Measurements from ENCODE around the gene LRP5. TPM values are rescaled to one million over a fixed set of nuclear protein-coding genes. Genes with fewer than 3 reads are reported as not detected.

LRP5 gene
- total and polyA plus RNA-seq, 2 experiments from 2014 or later = 43.9 to 54.3 TPM

- H3K79me2 ChIP-seq = peaks cover 93% of the 10 kb centered on the region
- no peaks in the 10 kb centered on the region for H3K9me3 ChIP-seq (ENCODE audit: low read depth)
- H3K36me3 ChIP-seq (replicated peaks; ENCODE audit: insufficient read depth, low read depth) = no peaks in the 10 kb centered on the region
- H3K4me1 ChIP-seq (ENCODE audit: insufficient read depth) = peaks cover 69% of the 10 kb centered on the region
- H3K4me2 ChIP-seq = peak overlapping the region; percentile 64
- TF ChIP-seq EZH2phosphoT487 (IDR thresholded peaks at IDR 0.05; ENCODE audit: low read depth, severe bottlenecking, unreplicated experiment) = no peak
- no peak for TF ChIP-seq CTCF (IDR thresholded peaks at IDR 0.05; ENCODE audit: poor library complexity)
- TF ChIP-seq EZH2 (IDR thresholded peaks at IDR 0.05; ENCODE audit: borderline replicate concordance) = no peak
- no peak for DNase-seq (ENCODE audit: low spot score)
- no peaks in the 10 kb centered on the region for H3K9me2 ChIP-seq (replicated peaks; ENCODE audit: insufficient read depth)
- peak overlapping the region; percentile 86 for H3K27ac ChIP-seq
- 71% methylated on average over 19 of the region's 19 CpGs for WGBS (ENCODE audit: low lambda C conversion rate, missing lambda C conversion rate)
- H2AFZ ChIP-seq = no peak overlapping the region
- no peaks in the 10 kb centered on the region for H3K27me3 ChIP-seq
- no peak overlapping the region for H3K4me3 ChIP-seq
- H4K20me1 ChIP-seq (ENCODE audit: insufficient read depth, poor library complexity, severe bottlenecking) = peaks cover 23% of the 10 kb centered on the region
Measured at GRCh38 chr11:68327586-68328370, 15.4 kb downstream of the LRP5 start.

- no peaks in the 10 kb centered on the region for H3K9me2 ChIP-seq (replicated peaks; ENCODE audit: insufficient read depth)
- no peaks in the 10 kb centered on the region for H3K36me3 ChIP-seq (replicated peaks; ENCODE audit: insufficient read depth, low read depth)
- peaks cover 17% of the 10 kb centered on the region for H4K20me1 ChIP-seq (ENCODE audit: insufficient read depth, poor library complexity, severe bottlenecking)
- H3K27ac ChIP-seq = peak overlapping the region; percentile 86
- peak overlapping the region; percentile 64 for H3K4me2 ChIP-seq
- TF ChIP-seq EZH2 (IDR thresholded peaks at IDR 0.05; ENCODE audit: borderline replicate concordance) (no peak), EZH2phosphoT487 (IDR thresholded peaks at IDR 0.05; ENCODE audit: low read depth, severe bottlenecking, unreplicated experiment) (no peak), CTCF (IDR thresholded peaks at IDR 0.05; ENCODE audit: poor library complexity) (no peak)
- peak; percentile 68 for DNase-seq (ENCODE audit: low spot score)
- no peak overlapping the region for H2AFZ ChIP-seq
- peaks cover 93% of the 10 kb centered on the region for H3K79me2 ChIP-seq
- 35% methylated on average over 25 of the region's 25 CpGs for WGBS (ENCODE audit: low lambda C conversion rate, missing lambda C conversion rate)
- H3K4me1 ChIP-seq (ENCODE audit: insufficient read depth) = peaks cover 75% of the 10 kb centered on the region
- H3K9me3 ChIP-seq (ENCODE audit: low read depth) = no peaks in the 10 kb centered on the region
- H3K4me3 ChIP-seq = no peak overlapping the region
- H3K27me3 ChIP-seq = no peaks in the 10 kb centered on the region
Measured at GRCh38 chr11:68328374-68329091, 16.1 kb downstream of the LRP5 start.

- H3K27me3 ChIP-seq = no peaks in the 10 kb centered on the region
- no peak overlapping the region for H2AFZ ChIP-seq
- peak overlapping the region; percentile 69 for H3K4me2 ChIP-seq
- peaks cover 11% of the 10 kb centered on the region for H4K20me1 ChIP-seq (ENCODE audit: insufficient read depth, poor library complexity, severe bottlenecking)
- no peaks in the 10 kb centered on the region for H3K9me3 ChIP-seq (ENCODE audit: low read depth)
- WGBS (ENCODE audit: low lambda C conversion rate, missing lambda C conversion rate) = 86% methylated on average over 7 of the region's 7 CpGs
- DNase-seq (ENCODE audit: low spot score) = no peak
- no peaks in the 10 kb centered on the region for H3K36me3 ChIP-seq (replicated peaks; ENCODE audit: insufficient read depth, low read depth)
- H3K27ac ChIP-seq = peak overlapping the region; percentile 86
- TF ChIP-seq EZH2 (IDR thresholded peaks at IDR 0.05; ENCODE audit: borderline replicate concordance) (no peak), CTCF (IDR thresholded peaks at IDR 0.05; ENCODE audit: poor library complexity) (no peak), EZH2phosphoT487 (IDR thresholded peaks at IDR 0.05; ENCODE audit: low read depth, severe bottlenecking, unreplicated experiment) (no peak)
- peaks cover 93% of the 10 kb centered on the region for H3K79me2 ChIP-seq
- no peaks in the 10 kb centered on the region for H3K9me2 ChIP-seq (replicated peaks; ENCODE audit: insufficient read depth)
- H3K4me1 ChIP-seq (ENCODE audit: insufficient read depth) = peaks cover 75% of the 10 kb centered on the region
- no peak overlapping the region for H3K4me3 ChIP-seq
Measured at GRCh38 chr11:68329536-68329935, 17.1 kb downstream of the LRP5 start.
